DND-41 (cell line): ENCODE data around the gene TMEM74B.

ENCODE experiments used
- ATAC-seq: fragments of 200-7000 bp; cut with Tn5 transposase; 3 replicates; pipeline ENCODE4 v1.9.1; 2021; ENCODE audit warnings: low read depth; ENCODE audit not compliant: insufficient read depth
- DNase-seq: peaks from one replicate; pipeline ENCODE4 v3.0.0-alpha.2; 2020
- H2AFZ ChIP-seq: 2 replicates; pipeline ENCODE4 v1.6.0; 2012; ENCODE audit warnings: low read depth, low read length
- H3K27ac ChIP-seq: 2 replicates; pipeline ENCODE4 v1.5.1; 2012; ENCODE audit warnings: low read length, inconsistent platforms
- H3K27me3 ChIP-seq: fragments of 200-600 bp; sonication (generic); 2 replicates; pipeline ENCODE4 v1.6.0; 2012; ENCODE audit warnings: low read length, mild to moderate bottlenecking, inconsistent platforms; ENCODE audit not compliant: insufficient read depth, poor library complexity
- H3K36me3 ChIP-seq: 2 replicates; pipeline ENCODE4 v1.5.1; 2012; ENCODE audit warnings: low read length, inconsistent platforms; ENCODE audit not compliant: insufficient read depth
- H3K4me1 ChIP-seq: 2 replicates; pipeline ENCODE4 v1.5.1; 2012; ENCODE audit warnings: mild to moderate bottlenecking, low read length; ENCODE audit not compliant: insufficient read depth
- H3K4me2 ChIP-seq: 2 replicates; pipeline ENCODE4 v1.6.0; 2012; ENCODE audit warnings: mild to moderate bottlenecking, moderate library complexity, low read length, inconsistent platforms; ENCODE audit not compliant: insufficient read depth
- H3K4me3 ChIP-seq, 2 experiments: fragments of 200-600 bp in 1 of 2; shearing (Covaris generic) in 1 of 2; 2 replicates each; pipeline ENCODE4 v1.5.1; 2012 to 2016; ENCODE audit warnings: inconsistent platforms in 2 of 2, low read length in 2 of 2, mild to moderate bottlenecking in 2 of 2, low read depth in 1 of 2, moderate library complexity in 1 of 2
- H3K79me2 ChIP-seq: 2 replicates; pipeline ENCODE4 v1.6.0; 2012; ENCODE audit warnings: low read length, inconsistent platforms; ENCODE audit not compliant: insufficient read depth
- H3K9ac ChIP-seq: 2 replicates; pipeline ENCODE4 v1.6.0; 2012; ENCODE audit warnings: low read depth, mild to moderate bottlenecking, inconsistent platforms, low read length, moderate library complexity
- H3K9me3 ChIP-seq: 2 replicates; pipeline ENCODE4 v1.5.1; 2012; ENCODE audit warnings: low read length, moderate library complexity, mild to moderate bottlenecking, inconsistent platforms; ENCODE audit not compliant: insufficient read depth, severe bottlenecking
- H4K20me1 ChIP-seq: 2 replicates; pipeline ENCODE4 v1.6.0; 2012; ENCODE audit warnings: low read length; ENCODE audit not compliant: insufficient read depth
- EZH2 ChIP-seq: IDR thresholded peaks from 3 replicates; pipeline ENCODE4 v1.6.1; 2012; ENCODE audit warnings: borderline replicate concordance, low read depth, mild to moderate bottlenecking, moderate library complexity, low read length, inconsistent platforms; ENCODE audit not compliant: severe bottlenecking
- TF ChIP-seq, protein P1 (sequence below): IDR thresholded peaks from 2 replicates; pipeline ENCODE4 v1.5.1; 2012; ENCODE audit warnings: borderline replicate concordance, low read length, moderate library complexity, mild to moderate bottlenecking; ENCODE audit not compliant: poor library complexity, severe bottlenecking; ENCODE audit errors: extremely low read depth

The TMEM74B gene

DNA sequence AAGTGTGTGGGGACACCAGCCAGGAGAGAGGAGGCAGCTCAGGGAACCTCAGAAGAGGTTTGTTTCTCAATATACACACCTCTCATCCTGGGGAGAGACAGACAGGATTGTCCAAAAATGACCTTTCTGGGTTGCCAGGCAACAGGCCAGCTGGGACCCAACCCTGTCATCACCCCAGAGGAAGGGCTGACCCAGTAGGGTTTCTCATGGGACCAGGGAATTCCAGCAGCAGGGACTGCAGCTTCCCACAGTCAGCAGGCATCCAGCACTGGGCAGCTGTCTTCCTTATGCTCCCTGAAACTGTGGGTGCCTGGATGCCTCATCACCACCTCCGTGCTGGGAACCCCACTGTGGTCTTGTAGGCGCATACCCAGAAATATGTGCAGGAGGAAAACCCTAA, 19.8 kb upstream of the TMEM74B start:
- no peak overlapping the region for H3K4me2 ChIP-seq
- H3K4me1 ChIP-seq = no peaks in the 10 kb centered on the region
- no peaks in the 10 kb centered on the region for H3K36me3 ChIP-seq
- TF ChIP-seq, protein P1, sequence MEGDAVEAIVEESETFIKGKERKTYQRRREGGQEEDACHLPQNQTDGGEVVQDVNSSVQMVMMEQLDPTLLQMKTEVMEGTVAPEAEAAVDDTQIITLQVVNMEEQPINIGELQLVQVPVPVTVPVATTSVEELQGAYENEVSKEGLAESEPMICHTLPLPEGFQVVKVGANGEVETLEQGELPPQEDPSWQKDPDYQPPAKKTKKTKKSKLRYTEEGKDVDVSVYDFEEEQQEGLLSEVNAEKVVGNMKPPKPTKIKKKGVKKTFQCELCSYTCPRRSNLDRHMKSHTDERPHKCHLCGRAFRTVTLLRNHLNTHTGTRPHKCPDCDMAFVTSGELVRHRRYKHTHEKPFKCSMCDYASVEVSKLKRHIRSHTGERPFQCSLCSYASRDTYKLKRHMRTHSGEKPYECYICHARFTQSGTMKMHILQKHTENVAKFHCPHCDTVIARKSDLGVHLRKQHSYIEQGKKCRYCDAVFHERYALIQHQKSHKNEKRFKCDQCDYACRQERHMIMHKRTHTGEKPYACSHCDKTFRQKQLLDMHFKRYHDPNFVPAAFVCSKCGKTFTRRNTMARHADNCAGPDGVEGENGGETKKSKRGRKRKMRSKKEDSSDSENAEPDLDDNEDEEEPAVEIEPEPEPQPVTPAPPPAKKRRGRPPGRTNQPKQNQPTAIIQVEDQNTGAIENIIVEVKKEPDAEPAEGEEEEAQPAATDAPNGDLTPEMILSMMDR = no peak
- TF ChIP-seq EZH2 = no peak
- no peaks in the 10 kb centered on the region for H4K20me1 ChIP-seq
- H3K9ac ChIP-seq = no peak overlapping the region
- H3K4me3 ChIP-seq = no peak overlapping the region
- H3K9me3 ChIP-seq = no peaks in the 10 kb centered on the region
- no peaks in the 10 kb centered on the region for H3K79me2 ChIP-seq
- ATAC-seq (no peak), DNase-seq (no peak)
- H3K27ac ChIP-seq = no peak overlapping the region
- H2AFZ ChIP-seq = no peak overlapping the region
- H3K27me3 ChIP-seq = peaks cover 8% of the 10 kb centered on the region

DNA sequence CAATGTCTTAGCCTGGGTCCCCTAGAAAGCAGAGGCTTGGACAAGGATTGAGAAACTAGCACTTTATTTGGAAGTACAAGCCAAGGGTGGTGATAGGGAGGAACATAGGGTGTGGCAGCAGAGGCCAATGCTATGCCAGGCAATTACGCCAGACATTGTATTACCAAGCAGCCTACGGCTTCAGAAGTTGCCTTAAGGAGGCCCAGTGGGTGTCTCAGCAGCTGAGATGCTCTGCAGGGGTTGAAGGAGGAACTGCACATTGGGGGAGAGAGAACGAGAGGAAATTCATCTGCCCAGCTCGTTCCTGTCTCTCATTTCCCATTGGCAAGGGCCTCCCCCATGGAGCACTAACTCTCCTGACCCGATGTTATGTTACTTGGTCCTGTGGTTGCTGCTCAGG, 19.3 kb upstream of the TMEM74B start:
- no peaks in the 10 kb centered on the region for H3K4me1 ChIP-seq
- TF ChIP-seq EZH2 = no peak
- TF ChIP-seq, protein P1 = no peak
- H3K9ac ChIP-seq = no peak overlapping the region
- no peak overlapping the region for H3K27ac ChIP-seq
- peaks cover 5% of the 10 kb centered on the region for H3K27me3 ChIP-seq
- H3K4me2 ChIP-seq = no peak overlapping the region
- no peak overlapping the region for H2AFZ ChIP-seq
- no peaks in the 10 kb centered on the region for H3K9me3 ChIP-seq
- no peaks in the 10 kb centered on the region for H3K36me3 ChIP-seq
- H4K20me1 ChIP-seq = no peaks in the 10 kb centered on the region
- DNase-seq (no peak), ATAC-seq (no peak)
- H3K4me3 ChIP-seq = no peak overlapping the region
- H3K79me2 ChIP-seq = no peaks in the 10 kb centered on the region

DNA sequence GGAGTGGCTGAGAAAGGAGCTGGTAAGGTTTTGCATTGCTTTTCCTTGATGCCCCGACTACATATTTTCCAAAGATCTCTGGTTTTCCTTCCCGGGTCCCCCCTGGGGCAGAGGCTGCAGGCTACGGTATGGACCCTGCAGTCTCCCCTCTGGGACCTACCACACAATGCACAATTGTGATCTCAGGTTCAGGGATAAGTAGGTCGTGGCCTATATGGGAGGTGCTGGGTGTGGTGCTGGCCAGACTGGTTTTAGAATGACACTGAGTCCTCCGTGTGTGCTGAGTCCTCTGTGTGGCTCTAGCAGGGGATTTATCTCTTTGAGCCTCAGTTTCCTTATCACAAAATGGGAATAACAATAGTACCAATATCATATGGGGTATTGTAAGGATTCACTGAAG, 18.8 kb upstream of the TMEM74B start:
- H3K27me3 ChIP-seq = peaks cover 4% of the 10 kb centered on the region
- no peak overlapping the region for H3K9ac ChIP-seq
- H3K9me3 ChIP-seq = no peaks in the 10 kb centered on the region
- H3K4me3 ChIP-seq = no peak overlapping the region
- no peak for DNase-seq
- H3K79me2 ChIP-seq = no peaks in the 10 kb centered on the region
- H3K4me2 ChIP-seq = no peak overlapping the region
- TF ChIP-seq EZH2 = no peak
- H3K36me3 ChIP-seq = no peaks in the 10 kb centered on the region
- H3K27ac ChIP-seq = no peak overlapping the region
- H4K20me1 ChIP-seq = no peaks in the 10 kb centered on the region
- no peak overlapping the region for H2AFZ ChIP-seq
- ATAC-seq = no peak
- H3K4me1 ChIP-seq = no peaks in the 10 kb centered on the region

DNA sequence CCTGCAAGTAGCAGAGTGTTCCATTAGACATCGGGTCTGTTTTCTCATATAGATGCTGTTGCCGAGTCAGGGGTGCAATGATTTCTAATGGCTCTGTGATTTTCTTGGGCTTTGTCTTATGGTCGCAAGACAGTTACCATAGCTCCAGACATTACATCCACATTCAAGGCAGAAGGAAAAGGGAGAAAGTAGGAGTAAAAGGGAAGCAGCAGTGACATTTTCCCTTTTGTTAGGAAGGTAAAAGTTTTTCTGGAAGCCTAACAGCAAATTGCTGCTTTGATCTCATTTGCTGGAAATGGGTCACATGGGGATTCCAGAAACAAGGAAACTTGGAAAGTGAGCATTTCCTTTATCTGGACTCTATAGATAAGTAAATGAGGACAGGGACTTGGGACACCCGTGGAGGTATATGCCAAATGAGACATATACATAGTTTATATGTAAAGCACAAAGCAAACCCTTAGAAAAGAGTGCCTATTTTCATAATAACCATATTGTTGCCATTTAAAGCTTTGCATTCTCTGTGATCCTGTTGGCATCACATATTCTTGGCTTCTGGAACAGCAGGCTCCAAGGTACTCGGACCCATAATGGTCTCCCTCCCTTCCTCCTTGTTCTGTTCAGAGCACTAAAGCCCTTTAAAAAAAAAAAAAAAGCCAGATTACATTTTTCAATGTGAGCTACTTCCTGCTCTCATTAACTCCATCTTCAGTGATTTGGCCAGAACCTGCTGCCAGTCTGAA, 18.2 kb upstream of the TMEM74B start, which contains the start of gene C20orf202:
Gene C20orf202 (plus strand): TSS at position 693 of the 743 bp plus-strand sequence. CDS start 132 bp downstream, outside the sequence.
- Histone ChIP-seq H3K36me3 (no peaks in the 10 kb centered on the region), H4K20me1 (no peaks in the 10 kb centered on the region), H3K27me3 (no peaks in the 10 kb centered on the region), H3K9me3 (no peaks in the 10 kb centered on the region), H3K4me1 (no peaks in the 10 kb centered on the region), H3K79me2 (no peaks in the 10 kb centered on the region), H3K4me2 (no peak within 1 kb of the TSS), H3K27ac (no peak within 1 kb of the TSS), H3K9ac (no peak within 1 kb of the TSS), H2AFZ (no peak within 1 kb of the TSS), H3K4me3 (no peak within 1 kb of the TSS)
- TF ChIP-seq EZH2 = no peak
- TF ChIP-seq, protein P1 = no peak
- no peak for ATAC-seq
- DNase-seq = no peak
